Placental pericyte (primary cell): ENCODE measurements around the gene AFTPH. TPM values are rescaled to one million over a fixed set of nuclear protein-coding genes. Genes with fewer than 3 reads are reported as not detected.

Experiments used
- small RNA-seq: library from RNA; depleted of rRNA; stranded (forward); fragments of <200 nt; gene quantifications from one replicate; pipeline ENCODE3, GENCODE V24; 2012; ENCODE audit warnings: low replicate concordance
- total RNA-seq: library from RNA; depleted of rRNA; stranded (reverse); fragments of >200 nt; gene quantifications from 2 replicates; pipeline ENCODE4 v1.2.3, GENCODE V29; 2012

Gene AFTPH
- total RNA-seq: 24.1 and 25.8 TPM in 2 replicates

GRCh38 chr2:64523666-64524603, at the start of gene AFTPH:
Gene AFTPH, plus strand, starts transcription at chr2:64524328. Its CDS starts 27,147 bp downstream, at chr2:64551475.

Small RNA genes within 50 kb of the gene (small RNA-seq; reads per million reads assigned to genes)
- gene RNU6-100P: not detected

Other genes starting within 250 kb of the AFTPH start
- 0.86 and 4.4 TPM in 2 replicates for gene LGALSL, start 70.2 kb upstream of the AFTPH start, total RNA-seq
- 6.1 and 9.4 TPM in 2 replicates for gene SERTAD2, start 129.6 kb downstream of the AFTPH start, total RNA-seq